HG03571 (cell line): ENCODE measurements around the gene ACYP2.
A peak's percentile ranks its signal among the peaks of the same experiment; 100 is the strongest.
"Not testable (repeated sequence)": the region's sequence is repeated elsewhere in the genome, so short reads cannot be mapped to it uniquely, and the experiment has no call there.

Source experiments
- ATAC-seq: cut with Tn5 transposase; IDR thresholded peaks from one replicate; pipeline ENCODE4 v1.9.1; 2021; ENCODE audit not compliant: unreplicated experiment

Gene ACYP2

DNA sequence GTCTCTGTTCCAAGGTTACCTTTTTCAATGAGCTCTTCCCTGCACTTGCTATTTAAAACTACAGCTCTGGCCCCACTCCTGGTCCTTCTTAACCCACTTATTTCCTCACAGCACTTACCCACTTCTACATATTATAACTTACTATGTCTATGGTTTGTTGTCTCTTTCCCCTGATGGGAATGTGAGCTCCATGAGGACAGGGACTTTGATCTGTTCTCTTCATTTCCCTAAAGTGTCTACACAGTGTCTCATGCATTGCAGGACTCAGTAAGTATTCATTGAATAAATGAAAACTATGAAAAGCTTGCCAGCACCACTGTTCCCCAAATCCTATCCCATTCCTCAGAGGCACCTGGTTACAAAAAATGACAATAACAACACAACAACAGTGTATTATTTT is 18.3 kb upstream of the ACYP2 start:
- ATAC-seq, result no peak

DNA sequence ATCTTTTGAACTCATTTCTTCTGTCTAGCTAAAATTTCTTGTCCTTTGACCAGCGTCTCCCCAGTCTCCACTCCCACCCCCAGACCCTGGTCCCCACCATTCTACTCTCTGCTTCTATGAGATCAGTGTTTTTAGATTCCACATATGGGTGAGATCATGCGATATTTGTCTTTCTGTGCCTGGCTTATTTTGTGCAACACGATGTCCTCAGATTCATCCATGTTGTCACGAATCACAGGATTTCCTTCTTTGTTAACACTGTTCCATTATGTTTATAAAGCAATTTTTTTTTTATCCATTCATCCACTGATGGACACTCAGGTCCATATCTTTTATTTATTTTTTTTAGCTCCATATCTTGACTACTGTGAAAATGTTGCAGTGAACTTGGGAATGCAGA is 16.0 kb upstream of the ACYP2 start:
- ATAC-seq, result no peak

DNA sequence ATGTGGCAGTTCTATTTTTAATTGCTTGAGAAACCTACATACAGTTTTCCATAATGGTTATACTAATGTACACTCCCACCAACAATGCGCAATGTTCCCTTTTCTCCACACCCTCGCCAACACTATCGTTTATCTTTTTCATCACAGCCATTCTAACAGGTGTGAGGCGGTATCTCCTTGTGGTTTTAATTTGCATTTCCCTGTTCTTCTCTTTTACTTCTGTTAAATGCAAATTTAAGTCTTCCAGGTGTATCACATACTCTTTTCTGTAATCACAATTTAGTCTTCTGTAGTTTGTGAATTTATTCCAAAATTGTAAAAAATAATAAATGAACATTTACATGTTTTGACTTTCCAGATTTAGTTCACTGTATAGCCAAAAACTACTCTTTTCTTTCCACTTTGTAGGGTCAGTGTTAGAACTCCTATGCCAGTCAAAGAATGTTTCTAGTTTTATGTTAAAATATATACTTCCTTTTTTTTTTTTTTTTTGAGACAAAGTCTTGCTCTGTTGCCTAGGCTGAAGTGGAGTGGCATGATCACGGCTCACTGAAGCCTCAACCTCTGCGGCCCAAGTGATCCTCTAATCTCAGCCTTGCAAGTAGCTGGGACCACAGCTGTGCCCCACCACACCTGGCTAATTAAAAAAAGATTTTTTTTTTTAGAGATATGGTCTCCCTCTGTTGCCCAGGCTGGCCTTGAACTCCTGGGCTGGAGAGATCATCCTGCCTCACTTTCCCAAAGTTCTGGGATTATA is 15.4 kb upstream of the ACYP2 start:
- ATAC-seq, result peak; percentile 72

DNA sequence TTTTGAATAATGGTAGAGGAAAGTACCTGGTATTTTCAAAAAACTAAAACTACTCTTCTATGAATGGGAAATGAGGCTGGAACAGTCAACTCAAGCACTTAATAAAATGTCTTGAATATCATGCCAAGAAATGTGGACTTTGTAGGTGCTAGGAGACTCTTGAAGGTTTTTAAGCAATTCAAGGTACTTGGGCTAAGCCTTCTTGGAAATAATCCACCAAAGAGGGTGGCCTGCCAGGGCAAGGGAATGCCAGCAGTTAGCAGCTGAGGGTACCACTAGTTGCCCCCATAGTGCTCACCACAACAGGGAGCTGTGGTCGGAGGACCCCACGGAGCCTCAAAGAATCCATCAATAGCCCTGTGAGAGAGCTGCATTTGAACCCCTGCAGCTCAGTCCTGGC is 14.6 kb upstream of the ACYP2 start:
- no peak for ATAC-seq

DNA sequence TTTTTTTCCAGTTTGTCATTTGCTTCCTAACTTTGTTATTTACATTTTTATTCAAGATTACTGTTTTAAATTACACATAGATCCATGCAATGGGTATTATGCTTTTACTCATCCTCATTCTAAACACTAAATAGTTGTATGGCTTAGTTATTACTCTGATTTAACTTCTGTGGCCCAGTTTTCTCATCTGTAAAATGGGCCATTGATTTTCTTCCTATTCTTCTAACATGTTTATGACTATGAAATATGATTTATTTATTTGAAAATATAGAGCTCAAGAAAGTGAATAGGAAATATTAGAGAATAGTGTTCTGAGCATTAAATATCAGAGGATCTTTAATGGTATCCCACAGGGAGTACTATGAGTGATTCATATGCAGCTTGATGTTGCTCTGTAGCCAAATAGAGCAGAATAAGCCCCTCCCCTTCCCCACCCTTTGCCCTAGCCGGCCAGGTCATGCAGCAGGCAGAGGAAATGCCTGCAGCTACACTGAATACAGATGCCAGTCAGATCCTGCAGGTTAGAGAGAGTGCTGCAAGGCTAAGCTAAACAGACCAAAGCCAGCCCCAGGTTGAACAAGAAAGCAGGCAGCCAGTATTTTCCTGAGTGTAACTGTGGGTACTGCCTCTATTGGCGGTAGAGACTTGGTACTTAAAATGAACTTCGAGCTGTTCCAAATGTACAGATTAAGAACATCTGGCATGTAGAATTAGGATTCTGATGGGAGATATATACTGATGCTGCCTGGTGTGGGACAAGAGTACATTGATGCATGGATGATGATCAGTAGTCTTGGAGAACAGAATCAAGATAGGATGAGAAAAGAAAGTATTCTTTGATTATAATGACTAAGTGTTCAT is 11.7 kb upstream of the ACYP2 start:
- ATAC-seq, result no peak

DNA sequence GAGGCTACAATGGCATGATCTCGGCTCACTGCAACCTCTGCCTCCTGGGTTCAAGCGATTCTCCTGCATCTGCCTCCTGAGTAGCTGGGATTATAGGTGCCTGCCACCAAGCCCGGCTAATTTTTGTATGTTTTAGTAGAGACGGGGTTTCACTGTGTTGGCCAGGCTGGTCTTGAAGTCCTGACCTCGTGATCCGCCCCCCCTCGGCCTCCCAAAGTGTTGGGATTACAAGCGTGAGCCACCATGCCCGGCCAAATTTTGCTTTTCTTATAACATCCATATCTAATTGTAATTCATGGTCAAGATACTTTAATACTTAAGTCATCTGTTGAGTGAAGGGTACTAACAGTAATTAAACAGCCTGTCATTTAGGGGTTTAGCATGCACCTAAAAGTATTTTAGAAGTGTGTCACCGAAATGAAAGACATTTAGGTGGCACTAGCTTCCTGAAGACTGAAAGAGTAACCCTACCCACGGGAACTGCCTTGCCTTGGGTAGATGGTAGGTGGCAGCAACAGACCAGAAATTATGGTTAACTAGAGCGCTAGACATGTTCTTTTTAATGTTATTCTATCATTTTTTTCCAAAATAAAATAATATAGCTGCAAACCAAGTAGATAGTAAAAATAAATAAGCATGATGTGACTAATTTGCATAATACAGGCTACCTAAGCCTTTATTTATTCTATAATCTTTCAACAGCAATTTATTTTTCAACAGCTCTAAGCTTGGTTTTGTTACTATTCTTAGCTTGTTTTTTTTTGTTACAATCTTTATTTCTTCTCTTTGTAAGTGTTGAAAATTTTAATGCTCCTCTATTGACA is 8.6 kb upstream of the ACYP2 start:
- no peak for ATAC-seq

DNA sequence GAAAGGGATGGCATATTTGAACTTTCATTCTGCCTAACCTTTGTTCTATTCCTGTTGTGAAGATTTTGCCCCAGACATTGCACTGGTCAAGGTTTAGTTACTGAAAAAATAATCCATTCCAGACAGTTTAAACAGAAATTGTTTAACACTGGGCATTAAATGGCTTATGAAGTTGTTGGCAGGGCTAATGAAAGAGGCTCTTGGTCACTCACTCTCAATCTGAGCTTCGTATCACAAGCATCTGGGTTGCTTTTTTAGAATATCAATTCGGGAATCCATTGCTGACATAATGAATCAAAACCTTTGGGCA is 8.0 kb upstream of the ACYP2 start:
- no peak for ATAC-seq

DNA sequence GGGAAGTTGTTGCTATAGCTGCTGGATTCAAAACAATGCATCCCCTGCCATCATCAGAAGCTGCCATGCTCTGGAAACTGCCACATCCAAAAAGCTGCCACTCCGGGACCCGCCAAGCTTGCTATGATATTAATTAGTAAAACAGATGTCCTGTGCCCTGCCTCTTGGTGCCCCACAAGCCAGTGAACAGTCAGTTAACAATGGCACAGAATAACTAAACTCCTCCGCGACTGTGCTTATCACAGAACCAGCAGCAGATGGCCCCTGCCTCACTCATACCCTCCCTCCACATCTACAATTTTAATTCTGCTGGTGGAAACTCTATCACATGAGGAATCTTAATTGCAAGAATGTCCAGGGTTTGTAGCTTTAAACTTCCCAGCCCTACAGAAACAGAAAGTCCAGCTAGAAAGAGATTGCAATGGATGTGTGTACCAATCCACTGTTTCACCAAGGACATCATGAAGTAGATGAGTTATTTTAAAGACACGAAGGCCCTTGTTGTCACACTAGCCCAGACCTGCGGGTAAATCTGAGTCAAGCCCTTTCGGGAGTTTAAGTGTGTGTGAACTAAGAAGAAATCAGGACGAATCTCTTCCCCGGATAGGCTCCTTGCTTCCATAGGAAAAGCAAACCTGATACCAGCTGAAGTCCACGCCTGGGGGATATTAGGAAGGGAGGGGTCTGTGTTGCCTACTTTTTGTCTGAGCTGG is 7.4 kb upstream of the ACYP2 start:
- no peak for ATAC-seq

DNA sequence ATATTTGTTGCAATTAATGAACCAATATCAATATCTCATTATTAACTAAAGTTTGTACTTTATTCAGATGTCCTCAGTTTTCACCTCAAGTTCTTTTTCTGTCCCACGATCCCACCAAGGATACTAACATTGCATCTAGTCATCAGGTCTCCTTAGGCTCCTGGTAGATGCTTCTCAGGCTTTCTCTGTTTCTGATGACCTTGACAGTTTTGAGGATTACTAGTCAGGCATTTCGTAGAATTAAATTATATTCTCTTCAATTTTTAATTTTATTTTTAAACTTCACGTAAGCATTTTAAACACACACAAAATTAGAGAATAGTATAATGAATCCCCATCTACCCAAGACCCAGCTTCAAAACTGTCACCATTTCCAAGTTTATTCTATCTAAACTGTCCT is 5.6 kb upstream of the ACYP2 start:
- ATAC-seq, result no peak

DNA sequence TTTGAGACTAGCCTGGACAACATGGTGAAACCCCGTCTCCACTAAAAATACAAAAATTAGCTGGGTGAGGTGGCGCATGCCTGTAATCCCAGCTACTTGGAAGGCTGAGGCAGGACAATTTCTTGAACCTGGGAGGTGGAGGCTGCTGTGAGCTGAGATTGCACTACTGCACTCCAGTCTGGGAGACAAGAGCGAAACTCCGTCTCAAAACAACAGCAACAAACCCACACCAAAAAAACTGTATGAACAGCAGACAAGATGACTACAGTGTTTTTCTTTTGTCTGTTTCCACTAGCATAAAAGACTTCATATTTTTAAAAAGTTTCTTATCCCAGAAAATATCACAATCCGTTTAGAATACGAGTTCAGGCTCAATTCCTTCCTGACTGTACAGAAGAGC is 936 bp upstream of the ACYP2 start:
- not testable (repeated sequence) for ATAC-seq

DNA sequence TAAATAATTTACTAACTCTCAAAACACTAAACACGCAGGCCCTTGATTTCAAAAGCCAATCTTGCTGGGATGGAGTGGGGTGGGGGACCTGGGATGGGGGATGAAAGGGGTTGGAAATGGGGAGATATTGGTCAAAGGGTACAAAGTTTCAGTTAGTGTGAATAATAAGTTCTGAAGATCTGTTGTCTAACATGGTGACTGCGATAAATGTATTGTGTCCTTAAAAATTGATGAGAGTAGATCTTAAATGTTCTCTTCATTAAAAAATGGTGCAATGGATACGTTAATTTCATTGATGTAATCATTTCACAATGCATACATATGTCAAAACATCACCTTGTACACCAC is 505 bp upstream of the ACYP2 start:
- no peak for ATAC-seq

DNA sequence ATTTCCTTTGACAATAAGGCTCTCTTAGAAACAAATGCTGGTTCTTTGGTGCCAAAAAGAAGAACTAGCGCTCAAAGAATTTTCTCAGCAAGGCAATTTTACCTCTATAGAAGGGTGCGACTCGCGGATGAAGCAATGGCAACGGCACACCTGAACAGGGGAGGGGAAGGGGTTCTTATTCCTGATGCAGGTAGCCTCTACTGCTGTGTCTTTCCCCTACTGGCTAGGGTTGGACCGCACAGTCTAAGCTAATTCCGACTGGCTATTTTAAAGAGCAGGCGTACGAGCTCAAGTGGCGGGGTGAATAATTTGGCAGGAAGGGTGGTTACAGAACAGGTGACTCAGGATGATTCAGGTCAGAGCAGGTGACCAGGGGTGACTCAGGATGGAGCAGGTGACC is 1.2 kb downstream of the ACYP2 start:
- ATAC-seq, result not testable (repeated sequence)

DNA sequence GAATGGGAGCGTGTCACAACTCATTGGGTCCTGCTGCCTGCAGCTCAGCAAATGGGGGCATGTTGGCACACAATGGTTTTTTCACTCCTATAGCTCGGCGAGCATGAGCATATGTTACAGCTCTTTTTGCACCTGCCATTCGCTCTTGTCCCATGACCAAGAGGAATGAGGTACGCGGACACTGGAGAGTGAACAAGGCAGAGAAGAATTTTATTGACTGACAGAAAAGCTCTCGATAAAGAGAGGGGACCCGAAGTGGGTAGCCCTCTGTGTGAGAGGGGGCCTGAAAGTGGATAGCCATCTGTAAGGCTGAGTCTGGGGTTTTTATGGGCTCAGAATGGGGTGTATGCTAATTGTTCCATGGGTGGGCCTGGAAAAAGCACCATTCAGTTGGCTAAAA is 5.5 kb downstream of the ACYP2 start:
- no peak for ATAC-seq

DNA sequence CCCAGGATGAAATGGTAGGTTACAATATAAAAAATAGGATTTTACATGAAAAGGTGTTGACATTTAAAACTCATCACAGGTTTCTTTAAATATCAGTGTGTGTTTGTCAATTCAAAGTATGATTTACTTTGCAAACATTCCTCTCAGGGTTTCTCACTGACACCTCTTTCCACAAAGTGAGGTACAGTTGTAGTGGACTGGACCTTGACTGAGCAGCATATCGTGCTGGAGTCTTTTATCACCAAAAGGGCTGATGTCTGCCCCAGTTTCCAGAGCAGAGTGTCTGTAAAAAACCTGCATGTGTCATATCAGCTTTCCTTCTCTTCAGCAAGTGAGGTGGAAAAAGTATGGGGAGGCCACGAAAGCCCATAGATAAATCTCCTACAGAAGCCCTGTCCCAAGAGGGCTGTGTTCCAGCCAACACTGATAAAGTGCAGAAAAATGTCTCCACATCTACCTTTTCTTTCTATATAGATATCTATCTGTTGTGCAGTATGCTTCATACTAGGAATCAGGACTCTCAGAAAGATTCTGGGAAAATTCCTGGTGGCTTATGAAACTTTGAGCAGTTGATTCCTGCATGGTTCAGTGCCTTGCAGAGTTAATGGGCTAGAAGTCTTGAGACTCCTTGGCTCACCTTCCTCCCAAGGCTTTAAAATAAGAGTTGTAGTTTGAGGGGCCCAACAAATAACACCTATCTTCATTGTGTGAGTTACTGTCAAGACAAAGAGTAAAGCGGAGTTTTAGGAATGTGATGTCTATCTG is 6.9 kb downstream of the ACYP2 start:
- no peak for ATAC-seq

DNA sequence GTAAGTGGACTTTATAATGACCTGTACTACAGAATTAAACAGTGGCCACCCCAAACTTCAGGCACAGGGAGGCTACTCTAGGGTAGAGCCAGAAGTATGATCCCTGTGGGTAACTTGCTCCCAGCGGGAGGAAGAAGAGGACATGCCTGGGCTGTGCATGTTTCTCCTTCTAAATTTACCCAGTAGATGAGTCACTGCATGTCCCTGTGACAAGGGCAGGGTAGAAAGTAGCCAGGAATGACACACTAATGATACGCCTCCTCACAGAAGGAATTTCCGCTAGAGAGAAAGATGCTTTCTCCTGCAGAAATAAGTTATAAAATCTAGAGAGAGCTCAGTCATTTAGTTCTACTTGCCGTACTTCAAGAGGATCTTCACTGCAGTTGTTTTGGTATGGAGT is 7.5 kb downstream of the ACYP2 start:
- no peak for ATAC-seq

DNA sequence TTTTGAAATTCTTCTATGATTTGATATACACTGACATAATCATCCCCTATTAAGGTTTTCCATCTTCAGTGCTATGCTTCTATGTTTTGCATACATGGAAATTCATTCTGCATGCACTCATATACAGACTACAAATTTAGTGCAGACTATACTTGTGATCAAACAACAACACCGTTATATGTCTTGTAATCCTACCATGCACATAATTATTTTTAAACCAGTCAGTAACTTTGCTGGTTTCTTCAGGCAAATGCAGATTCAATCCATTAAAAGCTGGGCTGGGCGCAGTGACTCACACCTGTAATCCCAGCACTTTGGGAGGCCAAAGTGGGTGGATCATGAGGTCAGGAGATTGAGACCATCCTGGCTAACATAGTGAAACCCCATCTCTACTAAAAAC is 11.8 kb downstream of the ACYP2 start:
- ATAC-seq, result not testable (repeated sequence)

DNA sequence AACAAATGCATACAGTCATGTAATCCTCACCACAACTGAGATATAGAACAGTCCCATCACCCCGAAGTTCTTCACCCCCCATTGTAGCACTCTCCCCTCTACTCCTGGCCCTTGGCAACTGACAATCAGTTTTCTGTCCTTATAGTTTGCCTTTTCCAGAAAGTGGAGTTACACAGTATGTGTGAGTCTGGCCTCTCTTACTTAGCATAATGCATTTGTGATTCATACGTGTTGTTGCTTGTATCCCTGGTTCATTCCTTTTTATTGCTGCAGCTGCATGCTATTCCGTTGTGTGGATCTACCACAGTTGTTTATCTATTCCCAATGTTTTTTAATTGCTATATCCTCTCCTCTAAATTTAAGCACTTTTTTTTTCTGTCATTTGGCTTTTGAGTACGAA is 17.6 kb downstream of the ACYP2 start:
- ATAC-seq, result no peak

DNA sequence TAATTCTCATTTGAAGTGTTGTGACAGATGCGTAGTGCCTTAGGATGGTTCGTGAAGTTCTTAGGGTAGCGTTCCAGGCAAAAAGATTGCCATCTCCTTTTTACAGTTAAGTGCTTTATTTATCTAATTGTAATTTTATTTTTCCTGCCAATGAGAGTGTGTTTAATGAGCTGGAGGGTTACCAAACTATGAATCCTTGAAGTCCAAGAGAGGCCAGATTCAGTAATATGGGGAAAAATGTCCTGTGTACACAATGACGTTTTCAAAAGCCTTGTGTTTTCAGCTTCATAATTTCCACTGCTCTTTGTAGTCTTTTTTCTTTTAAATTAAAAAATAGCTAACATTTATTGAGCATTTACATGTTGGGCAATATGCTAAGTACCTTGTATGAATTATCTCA is 23.8 kb downstream of the ACYP2 start:
- ATAC-seq, result no peak

DNA sequence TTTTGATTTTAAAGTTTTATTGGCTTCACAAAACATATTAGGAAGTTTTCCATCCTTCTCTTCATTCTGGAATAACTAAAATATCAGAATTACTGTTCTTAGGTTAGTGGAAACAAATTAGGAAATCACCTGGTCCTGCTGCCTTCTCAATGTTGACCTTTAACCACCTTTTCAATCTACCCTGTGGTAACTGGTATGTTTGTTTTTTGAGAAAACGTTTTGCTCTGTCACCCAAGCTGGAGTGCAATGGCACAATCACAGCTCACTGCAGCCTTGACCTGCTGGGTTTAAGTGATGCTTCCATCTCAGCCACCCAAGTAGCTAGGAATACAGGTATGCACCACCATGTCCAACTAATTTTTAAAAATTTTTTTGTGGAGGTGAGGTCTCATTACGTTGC is 28.4 kb downstream of the ACYP2 start:
- no peak for ATAC-seq

DNA sequence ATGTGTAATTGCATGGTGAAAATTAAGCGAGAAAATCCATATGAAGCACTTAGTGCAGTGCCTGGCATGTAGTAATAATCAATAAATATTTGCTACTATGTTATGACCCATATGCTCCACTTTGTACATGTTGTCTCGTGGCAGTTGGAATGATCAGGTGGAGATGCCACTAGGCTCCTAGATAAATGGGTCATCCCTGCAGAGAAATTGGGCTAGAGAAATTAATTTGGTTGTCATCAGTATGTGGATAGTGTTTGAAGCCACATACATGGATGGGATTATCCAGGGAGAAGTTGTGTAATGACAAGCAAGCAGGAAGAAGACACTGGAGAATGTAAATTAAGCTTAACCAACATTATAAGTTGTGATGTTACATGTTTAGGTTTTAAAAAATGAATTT is 33.0 kb downstream of the ACYP2 start:
- no peak for ATAC-seq
